ENCODE results near the gene INPP5A. TPM values are rescaled to one million over a fixed set of nuclear protein-coding genes. Genes with fewer than 3 reads are reported as not detected.

The INPP5A gene
- total and polyA plus RNA-seq, 2 donors (not counting 1 experiment from before 2014, with no cell fraction given): 9.3 to 87.8 TPM

DNA sequence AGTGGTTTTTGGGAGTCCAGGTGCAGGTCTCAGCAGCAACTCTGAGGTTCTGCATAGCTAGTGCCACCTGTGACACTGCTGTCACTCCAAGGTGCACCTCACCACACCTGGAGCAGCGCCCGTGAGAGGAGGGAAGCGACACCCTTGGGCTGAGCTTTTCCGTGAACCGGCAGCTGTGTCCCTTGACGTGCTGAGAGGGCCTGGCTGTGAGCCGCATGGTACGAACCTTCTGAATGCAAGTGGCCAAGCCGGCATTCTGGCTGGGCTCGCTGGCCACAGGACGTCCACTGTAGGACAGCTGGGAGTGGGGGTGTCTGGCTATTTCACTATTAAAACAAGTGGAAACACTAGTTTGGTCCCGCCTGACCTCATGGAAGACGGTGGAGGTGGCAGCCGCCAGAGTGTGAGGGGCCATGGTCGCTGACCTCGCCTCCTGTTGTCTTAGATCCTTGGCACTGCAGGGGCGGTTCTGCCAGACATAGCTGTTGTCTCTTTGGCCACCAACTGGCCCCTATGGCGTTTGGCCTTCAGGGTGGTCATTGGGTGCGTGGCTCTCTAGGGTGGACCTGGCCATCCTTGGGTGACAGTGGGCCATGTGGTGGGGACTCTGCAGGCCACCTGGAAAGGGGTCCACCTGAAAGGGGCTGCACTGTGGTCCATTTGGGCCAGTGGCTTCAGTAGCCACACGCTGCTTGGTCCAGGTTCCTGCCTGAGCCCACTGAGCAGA, 12.9 kb downstream of the INPP5A start:
- peaks cover 58% of the 10 kb centered on the region for H3K4me1 Mint-ChIP-seq
- no peak overlapping the region for H2AFZ ChIP-seq (ENCODE audit: insufficient read depth, low read depth, low read length, poor library complexity, severe bottlenecking)
- peak overlapping the region; percentile 85 for H3K4me3 Mint-ChIP-seq
- H3K9me3 Mint-ChIP-seq (ENCODE audit: insufficient read depth): no peaks in the 10 kb centered on the region
- peak overlapping the region; percentile 96 for H3K27ac Mint-ChIP-seq
- ChIA-PET CTCF (interaction anchor here (1.0 to 3.8 kb wide), 8 partner anchors 10 to 93 kb away, joined by 3 to 35 read pairs (median 10); no protein-coding TSS in a partner anchor), POLR2A (interaction anchor here (1.0 to 3.6 kb wide), 4 partner anchors 10 to 21 kb away, joined by 3 to 22 read pairs (median 9); no protein-coding TSS in a partner anchor)
- peak overlapping the region; percentile 79 for H3K4me2 ChIP-seq (replicated peaks; ENCODE audit: low read depth, low read length, poor library complexity, severe bottlenecking)
- peak overlapping the region; percentile 39 for H3K9ac ChIP-seq (ENCODE audit: low read length)
- WGBS (ENCODE audit: insufficient coverage): 81% methylated on average over 20 of the region's 20 CpGs
- intact Hi-C loops (cut with micrococcal nuclease): no loop called here
- peaks cover 23% of the 10 kb centered on the region for H4K20me1 ChIP-seq (ENCODE audit: control insufficient read depth, insufficient read depth, low read length, poor library complexity, severe bottlenecking)
- peaks cover 99% of the 10 kb centered on the region for H3K79me2 ChIP-seq (ENCODE audit: control insufficient read depth, insufficient read depth, low read length)
- no peak for TF ChIP-seq CTCF (IDR thresholded peaks at IDR 0.05)
- no peak for TF ChIP-seq EZH2 (IDR thresholded peaks at IDR 0.05; ENCODE audit: borderline replicate concordance, insufficient read depth, low read depth, low read length, poor library complexity, severe bottlenecking)
- H3K9me3 ChIP-seq (ENCODE audit: control extremely low read depth in 1 of 3, control insufficient read depth in 2 of 3, insufficient read depth in 1 of 3, low read length in 2 of 3): peaks cover 0 to 4% (median 0%) of the 10 kb centered on the region in 3 donors
- peak overlapping the region in 2 of 5 experiments; percentile 41 to 51 for H3K4me3 ChIP-seq (ENCODE audit: control extremely low read depth in 1 of 5, extremely low read depth in 1 of 5, insufficient read depth in 1 of 5, low read depth in 2 of 5, low read length in 4 of 5)
- H3K27me3 Mint-ChIP-seq: no peaks in the 10 kb centered on the region
- H3K36me3 ChIP-seq (replicated peaks in 1 of 2; ENCODE audit: control extremely low read depth in 1 of 2, control insufficient read depth in 1 of 2, extremely low read depth in 1 of 2, insufficient read depth in 2 of 2, low read length in 1 of 2): no peaks in the 10 kb centered on the region
- H3K27ac ChIP-seq (ENCODE audit: low read length in 2 of 2): peak overlapping the region; percentile 87 to 88
- peak; percentile 29 for DNase-seq
- H3K27me3 ChIP-seq (replicated peaks in 1 of 4; ENCODE audit: control extremely low read depth in 1 of 4, control insufficient read depth in 3 of 4, insufficient read depth in 4 of 4, low read length in 3 of 4): no peaks in the 10 kb centered on the region
- peaks cover 76 to 82% of the 10 kb centered on the region in 2 donors for H3K4me1 ChIP-seq (ENCODE audit: control insufficient read depth in 2 of 2, insufficient read depth in 2 of 2, low read length in 2 of 2)
- no peak for ATAC-seq (ENCODE audit: low read depth)
